CD4-positive, alpha-beta memory T cell (primary cell): ENCODE data around the gene TLX2. TPM values are rescaled to one million over a fixed set of nuclear protein-coding genes. Genes with fewer than 3 reads are reported as not detected.

Experiments
- CTCF ChIA-PET: fragments of 350-600 bp; sonication (Branson Sonifier 250); formaldehyde crosslinking; loops from one replicate; lab custom pipeline; 2021; ENCODE audit warnings: inconsistent platforms; ENCODE audit not compliant: partially characterized antibody; lab: Charles Lee
- POLR2A ChIA-PET: fragments of 350-600 bp; sonication (Branson Sonifier 250); formaldehyde crosslinking; loops from one replicate; lab custom pipeline; 2021; ENCODE audit not compliant: partially characterized antibody; lab: Charles Lee
- DNase-seq, 5 donors: peaks; one replicate each; pipeline versions ENCODE4 v3.0.0 to v3.0.0-alpha.2; 2020 to 2022; ENCODE audit warnings: mixed read lengths in 1 of 5
- H3K27ac ChIP-seq: one replicate; pipeline ENCODE4 v1.7.0; 2013; ENCODE audit warnings: low read depth, low read length
- H3K27me3 ChIP-seq: 2 replicates; pipeline ENCODE4 v1.7.0; 2013; ENCODE audit warnings: mild to moderate bottlenecking, low read length, moderate library complexity; ENCODE audit not compliant: insufficient read depth
- H3K36me3 ChIP-seq: 2 replicates; pipeline ENCODE4 v1.7.0; 2013; ENCODE audit warnings: mild to moderate bottlenecking, low read length, moderate library complexity; ENCODE audit not compliant: insufficient read depth
- H3K4me1 ChIP-seq: 2 replicates; pipeline ENCODE4 v1.7.0; 2013; ENCODE audit warnings: mild to moderate bottlenecking, low read length, moderate library complexity; ENCODE audit not compliant: insufficient read depth
- H3K4me3 ChIP-seq, 2 donors: one replicate each; pipeline ENCODE4 v1.7.0; 2013; ENCODE audit warnings: low read length in 2 of 2, mild to moderate bottlenecking in 1 of 2
- H3K9me3 ChIP-seq, 2 donors: one replicate each; pipeline ENCODE4 v1.7.0; 2013; ENCODE audit warnings: low read length in 2 of 2, control low read depth in 1 of 2; ENCODE audit not compliant: control insufficient read depth in 1 of 2
- H3K27ac Mint-ChIP-seq, 7 donors: one replicate each; pipeline ENCODE4 v1.8.0; 2020 to 2021; ENCODE audit warnings: mixed read lengths in 7 of 7, mild to moderate bottlenecking in 6 of 7, inconsistent platforms in 3 of 7, moderate library complexity in 3 of 7
- H3K27me3 Mint-ChIP-seq, 2 donors: one replicate each; pipeline ENCODE4 v1.8.0; 2020 to 2021; ENCODE audit warnings: mixed read lengths in 2 of 2
- H3K36me3 Mint-ChIP-seq, 2 donors: one replicate each; pipeline ENCODE4 v1.8.0; 2020 to 2021; ENCODE audit warnings: mixed read lengths in 2 of 2, inconsistent platforms in 1 of 2, mild to moderate bottlenecking in 1 of 2
- H3K4me1 Mint-ChIP-seq, 4 donors: one replicate each; pipeline ENCODE4 v1.8.0; 2020 to 2021; ENCODE audit warnings: mixed read lengths in 4 of 4, mild to moderate bottlenecking in 1 of 4
- H3K4me3 Mint-ChIP-seq, 8 donors: one replicate each; pipeline ENCODE4 v1.8.0; 2020 to 2021; ENCODE audit warnings: mixed read lengths in 8 of 8, mild to moderate bottlenecking in 7 of 8, moderate library complexity in 6 of 8, inconsistent platforms in 3 of 8
- H3K9me3 Mint-ChIP-seq, 8 donors: one replicate each; pipeline ENCODE4 v1.8.0; 2020 to 2021; ENCODE audit warnings: mixed read lengths in 8 of 8, mild to moderate bottlenecking in 5 of 8, inconsistent platforms in 3 of 8, moderate library complexity in 1 of 8
- intact Hi-C: fragments of 100-400 bp; cut with micrococcal nuclease; formaldehyde crosslinking; loops from one replicate; pipeline ENCODE4 v1.15.1; 2023
- polyA plus RNA-seq, 2 donors: library from polyadenylated mRNA; unstranded; fragments of 300-500 nt; fragmentation: Illumina TruSeq; gene quantifications; one replicate each; pipeline ENCODE4 v1.2.3, GENCODE V29; 2021
- total RNA-seq, 2 experiments: library from RNA; stranded (reverse); gene quantifications; one replicate each; pipeline ENCODE4 v1.2.3, GENCODE V29; 2021

The TLX2 gene
- total and polyA plus RNA-seq, 4 experiments from 2014 or later: 0.14 to 0.53 (median 0.43) TPM

GRCh38 chr2:74474481-74474880 is 39.8 kb upstream of the TLX2 start:
- peaks cover 0 to 7% (median 0%) of the 10 kb centered on the region in 8 donors for H3K9me3 Mint-ChIP-seq
- Histone ChIP-seq H3K36me3 (peaks cover 19% of the 10 kb centered on the region), H3K27ac (no peak overlapping the region), H3K9me3 (no peaks in the 10 kb centered on the region), H3K27me3 (no peaks in the 10 kb centered on the region), H3K4me3 (no peak overlapping the region), H3K4me1 (peaks cover 20% of the 10 kb centered on the region)
- peak overlapping the region in 3 of 7 donors; percentile 24 to 100 (median 29) for H3K27ac Mint-ChIP-seq
- CTCF ChIA-PET: interaction anchor here (1.6 to 2.3 kb wide), 2 partner anchors 8 to 19 kb away, joined by 10 to 13 read pairs; partner anchors contain the start of genes CCDC142, INO80B and TTC31
- no peak overlapping the region for H3K4me3 Mint-ChIP-seq
- H3K4me1 Mint-ChIP-seq: peaks cover 12 to 45% (median 23%) of the 10 kb centered on the region in 4 donors
- no peak for DNase-seq
- peaks cover 20 to 45% of the 10 kb centered on the region in 2 donors for H3K36me3 Mint-ChIP-seq
- intact Hi-C loops: no loop called here
- H3K27me3 Mint-ChIP-seq: no peaks in the 10 kb centered on the region
- POLR2A ChIA-PET: interaction anchor here (3.3 to 14.3 kb wide), 3 partner anchors 8 to 26 kb away, joined by 28 to 516 read pairs (median 119); partner anchors contain the start of genes CCDC142, INO80B, LBX2 and TTC31

GRCh38 chr2:74474899-74475298 is 39.4 kb upstream of the TLX2 start:
- ChIA-PET CTCF (interaction anchor here (1.1 to 1.6 kb wide), 2 partner anchors 8 to 141 kb away, joined by 3 to 10 read pairs; partner anchors contain the start of genes CCDC142 and TTC31), POLR2A (interaction anchor here (1.0 to 14.3 kb wide), 4 partner anchors 8 to 32 kb away, joined by 3 to 516 read pairs (median 74); partner anchors contain the start of genes CCDC142, INO80B, LBX2 and TTC31)
- peaks cover 13 to 45% (median 24%) of the 10 kb centered on the region in 4 donors for H3K4me1 Mint-ChIP-seq
- DNase-seq: no peak
- Histone ChIP-seq H3K9me3 (no peaks in the 10 kb centered on the region), H3K4me3 (no peak overlapping the region), H3K27me3 (no peaks in the 10 kb centered on the region), H3K4me1 (peaks cover 20% of the 10 kb centered on the region), H3K36me3 (peaks cover 19% of the 10 kb centered on the region), H3K27ac (no peak overlapping the region)
- no peak overlapping the region for H3K4me3 Mint-ChIP-seq
- peaks cover 0 to 7% (median 0%) of the 10 kb centered on the region in 8 donors for H3K9me3 Mint-ChIP-seq
- no peaks in the 10 kb centered on the region for H3K27me3 Mint-ChIP-seq
- peaks cover 22 to 48% of the 10 kb centered on the region in 2 donors for H3K36me3 Mint-ChIP-seq
- intact Hi-C loops: no loop called here
- peak overlapping the region in 2 of 7 donors; percentile 24 to 55 for H3K27ac Mint-ChIP-seq

- H3K4me3 Mint-ChIP-seq: peak overlapping the region; percentile 99 to 100 (median 100)
- no peaks in the 10 kb centered on the region for H3K27me3 Mint-ChIP-seq
- Histone ChIP-seq H3K36me3 (peaks cover 5% of the 10 kb centered on the region), H3K27me3 (no peaks in the 10 kb centered on the region), H3K27ac (peak overlapping the region; percentile 91), H3K4me3 (peak overlapping the region in 1 of 2 donors; percentile 100), H3K4me1 (peaks cover 28% of the 10 kb centered on the region), H3K9me3 (no peaks in the 10 kb centered on the region)
- POLR2A ChIA-PET: interaction anchor here (0.9 to 14.3 kb wide), 15 partner anchors 9 to 368 kb away, joined by 3 to 516 read pairs (median 12); partner anchors contain the start of genes AUP1, C2orf81, HTRA2 and INO80B
- peak overlapping the region in 2 of 7 donors; percentile 46 to 91 for H3K27ac Mint-ChIP-seq
- peaks cover 13 to 40% of the 10 kb centered on the region in 2 donors for H3K36me3 Mint-ChIP-seq
- intact Hi-C loops: loop anchor here (10.0 kb wide), 1 partner anchor 173 kb away; the partner anchor contains the start of gene SEMA4F
- DNase-seq: no peak
- CTCF ChIA-PET: interaction anchor here (1.0 to 11.3 kb wide), 11 partner anchors 7 to 654 kb away, joined by 3 to 141 read pairs (median 11); partner anchors contain the start of genes AUP1, C2orf81, HTRA2 and INO80B
- no peaks in the 10 kb centered on the region for H3K9me3 Mint-ChIP-seq
- peaks cover 17 to 43% (median 26%) of the 10 kb centered on the region in 4 donors for H3K4me1 Mint-ChIP-seq
Observed at GRCh38 chr2:74481431-74481830, 32.8 kb upstream of the TLX2 start.

GRCh38 chr2:74481961-74482800 is 32.1 kb upstream of the TLX2 start:
- H3K27ac Mint-ChIP-seq: peak overlapping the region; percentile 91 to 100 (median 100)
- H3K9me3 ChIP-seq: no peaks in the 10 kb centered on the region
- H3K36me3 Mint-ChIP-seq: peaks cover 19 to 41% of the 10 kb centered on the region in 2 donors
- CTCF ChIA-PET: interaction anchor here (0.8 to 11.3 kb wide), 23 partner anchors 8 to 654 kb away, joined by 3 to 141 read pairs (median 6); partner anchors contain the start of genes AUP1, DQX1, HTRA2 and INO80B
- peaks cover 4% of the 10 kb centered on the region for H3K36me3 ChIP-seq
- no peaks in the 10 kb centered on the region for H3K27me3 ChIP-seq
- peak overlapping the region; percentile 91 for H3K27ac ChIP-seq
- DNase-seq: peak in 2 of 5 donors; percentile 23 to 60
- H3K4me3 ChIP-seq: peak overlapping the region; percentile 57 to 100
- POLR2A ChIA-PET: interaction anchor here (0.6 to 14.3 kb wide), 29 partner anchors 9 to 745 kb away, joined by 3 to 516 read pairs (median 6); partner anchors contain the start of genes AUP1, C2orf81, HTRA2 and INO80B
- peaks cover 28% of the 10 kb centered on the region for H3K4me1 ChIP-seq
- H3K4me1 Mint-ChIP-seq: peaks cover 19 to 43% (median 27%) of the 10 kb centered on the region in 4 donors
- H3K4me3 Mint-ChIP-seq: peak overlapping the region; percentile 99 to 100 (median 100)
- intact Hi-C loops: loop anchor here (2.0 to 10.0 kb wide), 2 partner anchors 73 to 173 kb away; partner anchors contain the start of genes DOK1 and SEMA4F
- no peaks in the 10 kb centered on the region for H3K9me3 Mint-ChIP-seq
- no peaks in the 10 kb centered on the region for H3K27me3 Mint-ChIP-seq

GRCh38 chr2:74482801-74483674 is 31.2 kb upstream of the TLX2 start, which contains the start of the genes CCDC142 and TTC31:
CCDC142 (minus strand) TSS chr2:74482998; CDS start chr2:74482837, 161 bp downstream.
TTC31 (plus strand) TSS chr2:74483081; CDS start chr2:74483096, 15 bp downstream.
- CTCF ChIA-PET: interaction anchor here (0.6 to 11.3 kb wide), 26 partner anchors 9 to 746 kb away, joined by 3 to 141 read pairs (median 5); partner anchors contain the start of genes AUP1, DQX1, HTRA2 and INO80B
- DNase-seq: peak; percentile 94 to 98 (median 96)
- Mint-ChIP-seq H3K4me1 (peaks cover 17 to 43% (median 25%) of the 10 kb centered on the region in 4 donors), H3K4me3 (peak within 1 kb of the TSS; percentile 99 to 100 (median 100)), H3K9me3 (no peaks in the 10 kb centered on the region), H3K36me3 (peaks cover 19 to 36% of the 10 kb centered on the region in 2 donors), H3K27me3 (no peaks in the 10 kb centered on the region), H3K27ac (peak within 1 kb of the TSS; percentile 91 to 100 (median 100))
- peaks cover 28% of the 10 kb centered on the region for H3K4me1 ChIP-seq
- POLR2A ChIA-PET: interaction anchor here (0.6 to 14.3 kb wide), 33 partner anchors 10 to 746 kb away, joined by 3 to 516 read pairs (median 4); partner anchors contain the start of genes AUP1, C2orf81, HTRA2 and INO80B
- peak within 1 kb of the TSS; percentile 57 to 100 for H3K4me3 ChIP-seq
- no peaks in the 10 kb centered on the region for H3K9me3 ChIP-seq
- peak within 1 kb of the TSS; percentile 91 for H3K27ac ChIP-seq
- intact Hi-C loops: loop anchor here (1.0 to 10.0 kb wide), 12 partner anchors 11 to 393 kb away; partner anchors contain the start of genes C2orf81, DOK1, MOB1A and MRPL53
- no peaks in the 10 kb centered on the region for H3K27me3 ChIP-seq
- H3K36me3 ChIP-seq: no peaks in the 10 kb centered on the region
